Adrenal gland (tissue), 5 donors: ENCODE data around the gene C10orf67.

Experiments used
- CTCF ChIP-seq, 6 experiments: fragments of 450-650 bp in 4 of 6; fragments of 200-600 bp in 2 of 6; sonication (generic) in 1 of 6; IDR thresholded peaks; 1 replicate in 5 of 6; 2 replicates in 1 of 6; pipeline versions ENCODE4 v1.5.1 to v1.8.0; 2016 to 2021; ENCODE audit warnings: antibody characterized with exemption in 6 of 6, mild to moderate bottlenecking in 2 of 6, moderate library complexity in 1 of 6
- POLR2A ChIP-seq, 2 donors: fragments of 450-650 bp; IDR thresholded peaks; one replicate each; pipeline ENCODE4 v1.6.1; 2017; ENCODE audit warnings: antibody characterized with exemption in 2 of 2, mild to moderate bottlenecking in 2 of 2, moderate library complexity in 1 of 2
- donor health status: DM: no; HTN: no; CAD: no.

- TF ChIP-seq CTCF (IDR thresholded peaks at IDR 0.05), result no peak
- no peak for TF ChIP-seq POLR2A (IDR thresholded peaks at IDR 0.05)
These were observed 172.0 kb downstream of the C10orf67 start for GRCh38 chr10:23172429-23173213.
